ENCODE data around the gene GHRH. TPM values are rescaled to one million over a fixed set of nuclear protein-coding genes. Genes with fewer than 3 reads are reported as not detected.
A peak's percentile ranks its signal among the peaks of the same experiment; 100 is the strongest.

Gene GHRH, protein sequence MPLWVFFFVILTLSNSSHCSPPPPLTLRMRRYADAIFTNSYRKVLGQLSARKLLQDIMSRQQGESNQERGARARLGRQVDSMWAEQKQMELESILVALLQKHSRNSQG
- not detected in 2 replicates for total RNA-seq (2014; rRNA removed; shearing (Covaris generic))

DNA sequence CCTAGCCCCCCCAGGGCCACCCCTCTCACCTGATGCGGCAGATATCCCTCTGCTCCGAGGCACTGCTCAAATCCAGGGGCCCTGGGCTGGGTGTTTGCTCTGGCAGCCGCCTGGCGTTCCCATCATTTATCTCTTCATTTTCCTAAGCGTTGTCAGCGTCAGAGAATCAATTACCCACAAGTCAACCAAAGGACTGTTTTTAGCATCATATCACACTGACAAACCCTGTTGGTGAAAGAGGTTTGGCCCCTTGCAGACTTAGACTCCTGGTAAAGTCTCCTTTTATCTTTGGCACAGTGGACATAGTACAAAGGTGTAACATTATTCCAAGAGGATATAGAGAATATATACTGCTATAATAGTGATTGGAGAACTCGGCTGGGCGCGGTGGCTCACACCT lies at the start of gene GHRH:
GHRH (minus strand) TSS at position 101 of the 400 bp plus-strand sequence. CDS start 4,925 bp downstream, outside the sequence.
- DNase-seq (ENCODE audit: low read depth) = no peak

DNA sequence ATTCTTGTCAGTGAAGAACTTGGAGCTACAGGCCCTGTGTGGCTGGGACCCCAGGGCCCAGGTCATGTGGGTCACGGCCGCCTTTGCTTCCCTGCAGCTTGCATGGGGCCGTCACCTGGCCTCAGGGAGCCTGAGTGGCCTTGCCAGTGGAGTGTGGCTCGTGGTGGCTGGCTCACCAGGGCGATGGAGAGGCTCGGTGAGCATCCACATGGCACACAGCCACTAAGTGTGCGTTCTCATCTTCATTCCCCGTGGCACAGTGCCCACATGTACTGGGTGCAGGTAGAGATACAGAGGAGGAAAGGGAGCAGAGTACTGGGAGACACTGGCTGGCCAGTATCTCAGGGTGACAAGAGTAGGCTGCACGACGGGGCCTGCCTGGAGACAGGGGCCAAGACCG lies 49.3 kb upstream of the GHRH start:
- no peak for DNase-seq (ENCODE audit: low read depth)

DNA sequence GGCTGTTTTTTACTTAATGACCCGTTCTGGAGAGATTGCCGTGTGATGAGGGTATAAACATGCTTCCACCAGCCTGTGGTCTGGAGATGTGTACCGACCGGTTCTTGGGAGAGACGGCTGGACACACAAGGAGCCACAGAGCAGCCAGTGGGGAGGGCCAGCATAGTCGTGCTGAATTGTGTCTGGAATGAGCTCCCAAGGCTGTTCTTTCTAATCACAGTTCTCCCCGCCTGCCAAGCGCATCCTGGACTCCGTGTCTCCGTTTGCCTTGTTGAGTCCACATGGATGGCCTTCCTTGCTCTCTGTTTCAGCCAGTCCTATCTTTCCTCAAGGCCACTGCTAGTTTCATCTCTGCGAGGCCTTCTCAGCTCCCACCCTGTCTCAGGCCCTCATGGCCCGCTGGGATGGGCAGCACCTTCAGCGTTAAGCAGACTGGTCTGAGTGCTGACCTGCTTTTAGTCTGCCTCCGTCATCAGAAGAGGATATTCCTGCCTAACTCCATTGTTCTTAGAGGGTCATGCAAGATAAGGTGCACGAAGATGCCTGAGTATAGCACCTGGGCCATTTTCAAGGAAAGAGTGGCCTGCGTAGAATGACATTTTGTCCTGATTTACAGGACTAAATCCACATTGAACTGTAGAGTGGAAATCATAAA lies 48.4 kb upstream of the GHRH start:
- DNase-seq (ENCODE audit: low read depth) = no peak

DNA sequence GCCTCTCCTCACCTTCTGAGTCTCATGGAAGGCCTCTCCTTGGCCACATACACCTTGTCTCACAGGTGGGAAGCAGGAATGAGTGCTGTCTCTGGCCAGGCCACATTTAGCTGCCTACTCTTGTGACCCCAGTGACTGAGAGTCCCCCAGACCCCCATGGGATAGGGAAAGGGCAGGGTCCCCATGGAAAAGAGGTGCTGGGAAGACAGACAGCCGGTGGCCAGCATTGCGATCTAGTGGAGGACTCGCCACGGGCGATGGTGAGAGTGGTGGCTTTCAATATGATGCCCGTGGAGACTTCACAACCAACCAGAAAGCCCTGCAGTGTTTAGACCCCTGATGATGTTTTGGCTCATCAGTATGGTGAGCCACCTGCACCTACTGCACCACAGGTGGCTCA lies 47.7 kb upstream of the GHRH start:
- DNase-seq (ENCODE audit: low read depth) = no peak

DNA sequence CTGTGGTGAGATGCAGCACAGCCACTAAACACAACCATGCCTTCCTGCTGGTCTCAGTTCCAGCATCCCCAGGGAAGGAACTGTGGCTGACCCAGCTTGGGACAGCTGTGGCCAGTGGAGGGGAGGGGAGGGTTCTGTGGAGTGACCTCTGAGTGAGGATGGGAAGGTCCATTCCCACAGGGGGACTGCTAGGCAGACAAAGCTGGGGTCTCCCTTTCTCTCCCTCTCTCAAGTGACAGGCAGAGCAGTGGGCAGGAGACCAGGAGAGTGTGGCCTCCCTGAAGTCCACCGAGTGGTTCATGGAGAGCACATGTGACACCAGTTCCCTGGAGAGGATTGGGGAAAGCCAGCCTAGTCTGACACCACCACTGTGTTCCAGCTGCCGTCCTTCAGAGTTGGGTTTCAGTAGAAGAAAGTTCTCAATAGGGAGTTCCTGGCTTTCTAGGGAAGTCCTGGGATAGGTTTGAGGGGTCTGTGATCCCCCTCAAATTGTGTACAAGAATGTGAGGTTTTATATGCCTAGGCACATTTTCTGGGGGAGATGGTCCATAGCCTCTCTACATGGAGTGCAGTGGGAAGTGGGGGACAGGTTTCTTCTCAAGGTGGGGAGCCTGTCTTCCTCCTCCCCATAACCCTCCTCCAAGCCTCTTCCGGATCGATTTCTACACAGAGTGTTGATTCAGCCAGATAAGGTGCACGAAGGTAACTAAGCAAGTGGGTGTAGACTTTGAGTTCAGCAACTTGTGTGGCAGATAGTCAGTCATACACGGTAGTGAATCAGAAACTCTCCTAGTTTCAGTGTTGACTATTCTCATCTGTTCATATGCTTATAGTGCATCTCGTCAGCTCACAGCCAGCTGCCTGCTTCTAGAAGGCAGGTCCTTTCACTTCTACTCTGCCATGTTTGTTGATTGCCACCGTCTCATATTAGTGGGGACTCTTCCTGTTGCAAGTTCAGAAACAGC lies 46.8 kb upstream of the GHRH start:
- no peak for DNase-seq (ENCODE audit: low read depth)

DNA sequence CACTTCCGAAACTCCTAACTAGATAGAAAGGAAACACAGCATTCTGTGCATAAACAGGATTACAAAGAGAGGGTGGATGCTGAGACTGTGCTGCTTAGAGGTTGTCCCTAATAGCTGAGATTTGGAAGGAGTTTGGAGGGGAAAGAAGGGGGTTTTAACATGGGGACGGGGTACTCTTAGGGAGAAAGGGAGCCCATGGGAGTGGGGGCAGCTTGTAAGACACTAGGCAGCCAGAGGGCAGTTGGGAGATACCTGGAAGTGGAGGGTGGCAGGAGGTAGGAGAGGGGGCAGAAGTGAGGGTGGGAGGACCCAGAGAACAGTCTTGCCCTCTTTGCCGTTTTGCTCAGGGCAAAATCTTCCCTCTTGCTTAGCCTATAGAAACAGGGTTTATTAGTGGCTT lies 44.2 kb upstream of the GHRH start:
- DNase-seq (ENCODE audit: low read depth) = no peak

DNA sequence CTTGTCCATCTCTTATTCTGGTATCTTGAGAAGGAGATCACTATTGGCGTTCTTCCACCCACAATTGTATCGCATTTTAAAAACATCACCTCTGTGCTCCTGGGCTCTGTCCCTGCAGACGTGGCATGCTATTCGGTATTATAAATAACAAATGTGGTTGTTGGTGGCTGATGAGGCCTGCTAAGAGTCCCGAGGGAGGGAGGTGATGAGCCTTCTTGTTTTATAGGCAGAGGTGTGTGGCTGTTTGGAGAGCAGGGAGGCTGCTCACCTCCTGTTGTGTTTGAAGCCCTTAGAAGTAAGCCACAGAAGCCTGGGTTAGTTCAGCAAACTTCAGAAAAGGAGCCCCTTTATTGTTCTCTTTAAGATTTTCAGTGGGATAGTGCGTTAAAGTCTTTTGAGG lies 43.5 kb upstream of the GHRH start:
- no peak for DNase-seq (ENCODE audit: low read depth)

DNA sequence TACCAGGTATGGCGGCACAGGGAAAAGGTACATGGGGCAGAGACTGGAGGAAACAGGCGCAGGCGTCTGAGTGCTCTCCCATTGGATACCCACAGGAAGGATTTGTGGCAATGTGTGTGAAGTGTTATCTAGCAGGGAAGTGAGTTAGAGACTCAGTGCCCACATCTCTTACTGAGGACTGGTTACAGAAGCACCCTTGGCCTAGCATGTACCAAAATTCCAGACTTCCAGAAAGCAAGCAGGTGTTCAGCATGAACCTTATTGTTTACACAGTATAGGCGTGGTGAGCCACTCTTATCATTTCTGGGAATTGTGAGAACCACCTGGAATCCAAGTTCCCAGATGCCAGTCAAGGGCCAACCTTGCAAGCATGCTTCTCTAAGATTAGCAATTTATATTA lies 42.0 kb upstream of the GHRH start:
- DNase-seq (ENCODE audit: low read depth) = no peak

DNA sequence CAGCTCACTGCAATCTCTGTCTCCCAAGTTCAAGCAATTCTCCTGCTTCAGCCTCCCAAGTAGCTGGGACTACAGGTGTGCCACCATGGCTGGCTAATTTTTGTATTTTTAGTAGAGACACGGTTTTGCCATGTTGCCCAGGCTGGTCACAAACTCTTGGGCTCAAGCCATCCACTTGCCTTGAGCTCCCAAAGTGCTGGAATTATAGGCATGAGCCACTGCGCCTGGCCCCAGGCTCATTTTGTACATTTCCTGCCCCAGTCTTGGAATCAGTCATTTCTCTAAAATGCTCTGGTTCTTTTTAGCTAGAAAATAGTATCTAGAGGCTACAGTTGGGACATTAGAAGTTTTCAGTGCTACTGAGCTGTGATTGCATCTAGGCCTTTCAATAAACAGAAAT lies 41.4 kb upstream of the GHRH start:
- no peak for DNase-seq (ENCODE audit: low read depth)

DNA sequence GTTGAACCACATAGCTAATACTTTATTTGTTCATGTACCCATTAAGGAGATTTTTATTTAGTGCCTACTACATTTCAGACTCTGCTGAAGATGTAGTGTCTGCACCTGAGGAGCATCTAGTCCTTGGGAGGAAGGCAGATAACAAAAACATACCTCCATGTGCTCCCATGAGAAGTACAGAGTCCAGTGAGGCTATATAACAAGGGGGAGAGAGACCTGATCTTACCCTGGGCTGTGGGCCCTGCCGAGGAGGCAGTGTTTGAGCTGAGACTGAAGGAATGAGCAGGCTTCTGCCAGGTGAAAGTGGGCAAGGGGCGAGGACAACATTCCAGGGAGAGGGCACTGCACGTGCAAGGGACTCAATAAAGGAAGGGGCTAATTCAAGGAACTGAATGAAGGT lies 39.9 kb upstream of the GHRH start:
- no peak for DNase-seq (ENCODE audit: low read depth)

DNA sequence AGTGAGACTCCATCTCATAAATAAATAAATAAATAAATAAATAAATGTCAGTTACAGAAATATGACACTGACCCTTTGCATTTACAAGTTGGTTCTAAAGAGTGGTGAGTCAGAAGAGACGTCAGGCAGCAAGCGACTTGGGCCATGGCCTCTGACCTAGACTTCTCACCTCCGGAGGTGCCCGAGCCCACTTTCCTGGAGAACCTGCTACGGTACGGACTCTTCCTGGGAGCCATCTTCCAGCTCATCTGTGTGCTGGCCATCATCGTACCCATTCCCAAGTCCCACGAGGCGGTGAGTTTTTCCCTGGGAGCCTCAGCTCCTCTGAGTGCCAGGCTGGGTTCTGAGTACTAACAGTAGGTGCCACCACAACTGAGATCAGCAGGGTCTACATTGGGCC lies 39.5 kb upstream of the GHRH start:
- DNase-seq (ENCODE audit: low read depth) = no peak

DNA sequence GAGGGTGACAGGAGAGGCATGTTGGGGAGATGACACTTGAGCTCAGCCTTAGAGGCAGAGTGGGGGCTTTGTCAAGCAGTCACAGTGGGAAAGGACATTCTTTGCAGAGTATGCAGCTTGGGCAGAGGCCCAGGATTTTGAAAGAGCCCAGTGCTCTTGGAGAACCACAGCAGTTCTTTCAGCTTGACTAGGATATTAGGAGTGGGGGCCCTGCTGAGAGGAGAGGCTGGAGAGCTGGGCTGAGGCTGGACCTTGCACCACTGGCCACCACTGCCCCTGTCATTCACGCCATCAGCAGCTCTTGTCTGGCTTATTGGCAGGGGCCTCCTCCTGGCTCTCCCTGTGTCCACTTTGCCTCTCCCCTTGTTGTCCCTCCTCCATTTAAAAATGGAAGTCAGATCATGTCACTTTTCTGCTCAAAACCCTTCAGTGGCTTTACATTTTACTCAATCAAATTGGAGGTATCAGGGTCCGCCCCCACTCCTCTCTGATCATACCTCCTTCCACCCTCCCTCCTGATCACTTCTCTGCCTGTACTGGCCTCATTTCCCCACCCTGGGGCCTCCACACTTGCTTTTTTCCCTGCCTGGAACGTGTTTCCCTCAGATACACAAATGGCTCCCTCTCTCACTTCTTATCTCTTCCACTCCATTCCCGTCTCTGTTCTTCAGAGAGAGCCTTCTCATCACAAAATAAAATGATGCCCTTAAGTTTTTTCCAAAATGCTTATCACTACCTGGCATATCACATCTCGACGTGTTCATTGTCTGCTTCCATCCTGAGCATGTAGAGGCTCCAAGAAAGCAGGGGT lies 38.3 kb upstream of the GHRH start:
- no peak for DNase-seq (ENCODE audit: low read depth)

DNA sequence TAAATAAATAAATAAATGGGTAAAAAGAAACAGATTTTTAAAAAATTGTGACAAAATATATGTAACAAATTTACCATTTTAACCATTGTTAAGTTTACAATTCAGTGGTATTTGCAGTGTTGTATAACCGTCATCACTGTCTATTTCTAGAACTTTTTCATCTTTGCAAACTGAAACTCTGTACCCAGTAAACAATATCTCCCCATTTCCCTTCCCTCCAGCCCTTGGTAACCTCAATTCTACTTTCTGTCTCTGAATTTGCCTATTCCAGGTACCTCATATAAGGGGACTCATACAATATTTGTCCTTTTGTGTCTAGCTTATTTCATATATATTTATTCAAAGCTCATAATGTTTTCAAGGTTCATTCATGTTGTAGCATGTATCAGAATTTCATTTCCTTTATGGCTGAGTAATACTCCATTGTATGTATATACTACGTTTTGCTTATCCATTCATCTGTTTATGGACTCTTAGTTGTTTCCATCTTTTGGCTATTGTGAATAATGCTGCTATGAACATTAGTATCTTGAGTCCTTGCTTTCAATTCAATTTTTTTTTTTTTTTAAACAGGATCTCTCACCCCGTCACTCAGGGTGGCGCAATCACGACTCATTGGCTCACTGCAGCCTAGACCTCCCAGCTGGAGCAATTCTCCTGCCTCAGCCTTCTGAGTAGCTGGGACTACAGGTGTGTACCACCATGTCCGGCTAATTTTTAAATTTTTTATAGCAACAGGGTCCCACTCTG lies 36.8 kb upstream of the GHRH start:
- DNase-seq (ENCODE audit: low read depth) = peak; percentile 43

DNA sequence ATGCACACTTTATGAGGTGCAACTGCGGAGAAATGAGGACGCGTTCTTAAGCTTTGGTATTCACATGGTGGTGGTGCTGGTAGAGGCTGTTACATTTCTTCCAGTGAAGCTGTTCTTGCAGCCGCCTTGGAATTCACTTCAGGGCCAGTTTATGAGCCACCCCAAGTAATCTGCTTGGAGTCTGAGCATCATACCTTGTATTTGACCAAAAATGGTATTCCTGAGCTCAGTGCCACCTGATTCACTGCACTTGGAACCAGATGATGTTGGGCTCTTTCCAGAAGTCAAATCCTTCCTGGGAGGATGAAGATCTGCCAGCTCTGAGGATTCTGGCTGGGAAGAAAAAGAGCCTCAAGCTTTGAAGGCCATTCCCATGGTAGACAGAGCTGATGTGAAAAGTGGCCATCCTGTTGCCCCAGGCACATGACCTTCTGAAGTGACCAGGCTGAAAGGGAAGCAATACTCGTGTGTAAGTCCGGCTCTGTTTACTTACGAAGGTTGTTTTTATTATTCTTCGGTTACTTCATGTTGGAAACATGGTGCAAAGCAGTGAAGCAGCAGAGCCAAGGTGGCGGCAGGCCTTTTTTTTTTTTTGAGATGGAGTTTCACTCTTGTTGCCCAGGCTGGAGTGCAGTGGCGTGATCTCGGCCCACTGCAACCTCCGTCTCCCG lies 35.6 kb upstream of the GHRH start:
- DNase-seq (ENCODE audit: low read depth) = peak; percentile 17

DNA sequence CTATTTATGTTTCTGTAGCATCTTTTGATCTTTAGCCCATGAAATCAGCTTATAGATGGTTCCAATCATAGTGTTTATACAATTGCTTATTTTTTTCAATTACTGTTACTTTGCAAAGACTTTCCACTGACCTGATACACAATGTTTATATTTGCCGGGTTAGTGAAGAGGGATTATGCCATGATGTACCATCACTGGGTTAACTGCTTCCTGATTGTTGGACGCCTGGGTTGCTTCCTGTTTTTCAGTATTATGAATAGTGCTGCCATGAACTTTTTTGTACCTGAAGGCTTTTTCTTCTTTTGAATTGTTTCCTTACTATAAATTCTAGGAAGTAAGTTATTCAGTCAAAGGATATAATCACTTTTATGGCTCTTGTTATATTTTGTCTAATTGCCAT lies 34.8 kb upstream of the GHRH start:
- DNase-seq (ENCODE audit: low read depth) = no peak

DNA sequence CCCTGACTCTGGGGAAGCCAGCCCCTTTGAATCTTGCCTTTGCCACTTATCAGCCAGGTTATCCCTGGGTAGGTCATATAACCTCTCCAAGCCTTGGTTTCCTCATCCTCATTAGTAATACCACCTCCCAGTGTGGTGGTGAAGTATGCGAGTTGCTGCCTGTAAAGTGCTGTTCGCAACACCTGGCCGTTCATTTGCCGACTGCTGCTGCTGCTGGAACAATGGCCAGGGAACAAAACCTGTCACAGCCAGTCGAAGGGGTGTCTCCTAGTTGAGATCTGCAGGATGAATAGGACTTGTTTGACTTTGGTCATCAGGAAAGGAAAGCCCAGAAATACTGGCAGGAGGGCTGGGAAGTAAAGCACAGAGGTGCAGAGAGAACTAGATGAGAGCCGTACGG lies 34.0 kb upstream of the GHRH start:
- DNase-seq (ENCODE audit: low read depth) = peak; percentile 35

DNA sequence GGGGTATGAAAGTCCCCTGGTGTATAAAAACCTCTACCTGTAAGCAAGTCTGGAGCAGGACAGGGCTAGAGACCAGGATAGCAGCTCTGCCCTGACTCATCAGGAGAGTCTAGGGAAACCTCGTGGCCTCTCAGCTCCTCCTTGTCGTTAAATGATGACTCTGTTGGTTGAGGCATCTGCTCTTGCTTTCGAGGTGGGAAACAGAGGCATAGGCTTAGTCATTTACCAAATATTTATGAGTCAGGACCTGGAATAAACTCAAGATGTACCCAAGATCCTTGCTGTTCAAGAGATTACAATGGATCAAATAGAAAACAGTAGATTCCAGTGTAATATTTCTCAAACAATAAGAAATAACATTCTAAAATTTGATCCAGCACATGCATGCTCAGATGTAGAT lies 33.4 kb upstream of the GHRH start:
- DNase-seq (ENCODE audit: low read depth) = peak; percentile 92

DNA sequence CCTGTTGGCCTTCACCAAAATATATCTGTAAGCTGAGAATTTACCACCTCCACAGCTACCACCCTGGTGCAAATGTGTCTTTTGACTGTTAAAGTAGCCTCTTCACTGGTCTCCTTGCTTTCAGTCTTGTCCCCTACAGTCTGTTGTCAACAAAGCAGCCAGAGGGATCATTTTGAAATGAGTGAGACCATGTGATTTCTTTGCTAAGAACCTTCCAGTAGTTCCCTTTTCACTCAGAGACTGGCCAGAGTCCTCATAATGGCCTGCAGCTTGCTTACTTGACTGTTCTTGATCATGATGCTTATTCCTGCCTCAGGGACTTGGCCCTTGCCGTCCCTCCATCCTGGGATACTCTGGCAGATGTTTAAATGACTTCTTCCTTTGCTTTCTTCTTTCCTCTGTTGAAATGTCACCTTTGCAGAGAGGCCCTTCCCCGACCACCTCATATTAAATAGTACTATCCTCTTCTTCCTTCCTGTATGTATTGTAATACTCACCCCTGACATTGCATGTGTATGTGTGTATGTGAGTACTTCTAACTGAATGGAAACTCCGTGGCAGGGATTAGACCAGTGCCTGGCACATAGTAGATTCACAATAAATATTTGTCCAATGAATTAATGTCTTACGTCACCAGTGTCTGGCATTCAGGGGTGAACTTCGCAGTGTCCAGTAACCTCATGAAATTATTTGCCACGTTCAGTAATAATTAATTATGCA lies 32.8 kb upstream of the GHRH start:
- DNase-seq (ENCODE audit: low read depth) = no peak

DNA sequence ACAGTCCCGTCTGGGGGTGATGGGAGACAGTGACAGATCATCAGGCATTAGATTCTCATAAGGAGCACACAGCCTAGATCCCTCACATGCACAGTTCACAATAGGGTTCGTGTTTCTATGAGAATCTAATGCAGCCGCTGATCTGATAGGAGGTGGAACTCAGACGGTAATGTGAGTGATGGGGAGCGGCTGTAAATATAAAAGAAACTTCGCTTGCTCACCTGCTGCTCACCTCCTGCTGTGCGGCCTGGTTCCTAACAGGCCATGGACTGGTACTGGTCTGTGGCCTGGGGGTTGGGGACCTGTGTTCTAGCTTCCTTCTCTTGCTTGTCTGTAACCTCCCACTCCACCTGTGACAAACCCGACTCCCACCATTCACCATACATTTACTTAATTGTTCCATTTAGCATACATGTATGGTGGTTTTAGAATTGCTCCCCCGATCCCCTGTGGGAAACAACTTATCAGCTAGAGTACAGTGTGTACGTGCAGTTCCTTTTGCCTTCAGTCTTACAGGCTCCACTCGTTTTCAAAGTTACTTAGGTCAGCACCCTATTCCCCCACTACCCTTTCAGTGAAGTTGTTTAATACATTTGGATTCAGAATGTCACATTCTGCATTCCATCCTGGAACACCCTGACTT lies 31.8 kb upstream of the GHRH start:
- DNase-seq (ENCODE audit: low read depth) = no peak

DNA sequence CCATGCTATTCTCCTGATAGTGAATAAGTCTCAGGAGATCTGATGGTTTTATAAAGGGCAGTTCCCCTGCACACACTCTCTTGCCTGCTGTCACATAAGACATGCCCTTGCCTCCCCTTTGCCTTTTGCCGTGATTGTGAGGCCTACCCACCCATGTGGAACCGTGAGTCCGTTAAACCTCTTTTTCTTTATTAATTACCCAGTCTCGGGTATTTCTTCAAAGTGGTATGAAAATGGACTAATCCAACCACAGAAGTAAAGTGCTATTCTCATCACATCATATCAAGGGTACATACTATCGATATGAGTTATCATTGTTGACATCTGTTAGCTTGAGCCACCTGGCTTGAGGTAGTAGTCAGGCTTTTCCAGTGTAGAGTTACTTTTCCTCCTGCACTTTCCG lies 30.1 kb upstream of the GHRH start:
- no peak for DNase-seq (ENCODE audit: low read depth)
